Limb (tissue), 2 donors: ENCODE data around the gene CHMP1A.

Experiments
- DNase-seq, 2 donors: peaks; one replicate each; pipeline ENCODE4 v3.0.0-alpha.2; 2016; ENCODE audit errors: extremely low spot score in 2 of 2

Gene CHMP1A

DNA sequence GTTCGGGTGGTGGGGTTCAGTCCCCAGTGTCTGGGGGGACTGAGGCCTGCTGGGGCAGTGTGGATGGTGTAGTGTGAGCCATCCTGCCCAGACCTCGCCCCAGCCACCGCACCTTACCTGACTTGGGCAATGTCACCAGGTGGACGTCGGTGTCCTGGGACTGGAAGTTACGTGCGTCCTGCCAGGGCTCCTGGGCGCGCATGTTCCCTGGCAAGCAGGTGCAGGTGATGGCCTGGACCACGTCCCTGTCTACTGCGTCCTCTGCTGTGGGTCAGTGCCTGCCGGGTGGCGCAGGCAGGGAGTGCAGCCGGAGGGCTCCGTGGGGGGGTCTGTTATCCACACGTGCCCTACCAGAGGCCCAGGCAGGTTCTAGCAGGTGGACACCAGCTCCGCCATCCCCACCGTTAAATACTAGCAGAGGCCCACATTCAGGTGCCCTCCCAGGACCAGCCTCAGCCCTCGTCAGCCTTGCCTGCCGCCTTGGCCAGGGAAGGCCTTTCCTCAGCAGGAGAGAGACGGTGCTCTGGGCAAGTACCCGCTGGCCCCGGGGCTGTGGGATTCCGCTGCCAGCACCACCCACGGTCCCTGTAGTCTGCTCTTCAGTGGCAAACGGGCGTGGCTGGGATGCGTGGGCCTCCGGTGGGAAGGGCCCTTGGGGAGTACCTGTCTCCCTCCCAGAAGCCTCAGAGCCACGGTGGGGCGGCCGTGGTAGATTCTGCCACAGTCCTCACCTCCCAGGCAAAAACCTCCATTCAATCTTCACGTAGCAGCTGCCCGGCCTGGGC is 52.1 kb downstream of the CHMP1A start:
- DNase-seq, result no peak

GRCh38 chr16:89604764-89605163 is 52.7 kb downstream of the CHMP1A start:
- DNase-seq, result no peak

GRCh38 chr16:89602952-89603590 is 54.4 kb downstream of the CHMP1A start:
- DNase-seq, result no peak

- DNase-seq, result peak; percentile 24 to 72
Observed at GRCh38 chr16:89602273-89602951, 55.1 kb downstream of the CHMP1A start.

DNA sequence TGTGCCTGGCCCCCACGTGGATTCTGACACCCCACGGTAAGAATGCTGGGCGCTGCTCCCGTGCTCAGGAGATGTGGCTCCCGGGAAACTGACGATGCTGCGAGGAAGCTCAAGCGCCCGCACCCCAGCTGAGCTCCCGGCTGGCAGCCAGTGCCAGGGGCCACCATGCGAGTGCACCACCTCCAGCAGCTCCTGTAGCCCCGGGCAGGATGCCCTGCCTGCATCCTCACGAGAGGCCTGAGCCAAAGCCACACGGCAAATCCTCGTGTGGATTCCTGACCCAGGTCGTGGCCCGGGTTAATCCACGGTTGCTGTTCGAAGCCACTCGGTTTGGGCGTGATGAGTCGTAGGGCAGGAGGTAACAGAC is 55.6 kb downstream of the CHMP1A start:
- DNase-seq, result no peak

DNA sequence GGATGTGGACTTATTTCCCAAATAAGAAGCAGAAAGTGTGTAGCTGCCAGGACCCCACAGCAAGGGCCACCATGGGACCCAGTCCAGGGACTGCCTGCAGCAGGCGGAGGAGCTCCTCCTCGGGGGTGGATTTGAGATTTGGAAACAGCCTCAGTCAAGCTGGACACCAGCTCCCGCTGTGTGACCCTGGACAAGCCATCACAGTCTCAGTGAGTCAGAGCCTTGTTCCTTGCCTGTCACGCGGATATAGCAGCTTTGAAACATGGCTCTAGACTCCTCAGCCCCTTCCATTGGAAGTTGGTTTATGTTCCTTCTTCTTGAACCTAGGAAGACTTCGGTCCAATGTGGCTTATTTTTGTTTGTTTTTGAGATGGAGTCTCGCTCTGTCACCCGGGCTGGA is 56.6 kb downstream of the CHMP1A start:
- no peak for DNase-seq

DNA sequence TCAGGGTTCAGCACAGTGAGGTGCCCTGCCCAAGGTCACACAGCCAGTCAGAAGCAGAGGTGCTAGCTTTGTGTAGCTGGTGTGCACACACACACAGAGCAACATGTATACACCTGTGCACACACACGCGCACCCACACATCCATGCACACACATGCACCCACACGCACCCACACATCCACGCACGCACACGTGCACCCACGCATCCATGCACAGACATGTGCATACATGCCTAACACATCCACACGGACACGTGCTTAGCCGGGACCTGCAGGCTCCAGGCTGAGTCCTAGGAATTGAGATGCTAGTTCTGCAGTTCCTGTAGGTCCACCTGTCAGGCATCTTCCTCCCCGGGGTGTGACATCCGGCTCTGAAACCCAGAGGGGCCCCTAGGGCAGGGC is 57.1 kb downstream of the CHMP1A start:
- no peak for DNase-seq

GRCh38 chr16:89599902-89600301 is 57.6 kb downstream of the CHMP1A start:
- DNase-seq, result no peak

- DNase-seq, result no peak
Observed at GRCh38 chr16:89599451-89599858, 58.1 kb downstream of the CHMP1A start.

GRCh38 chr16:89598199-89598598 is 59.3 kb downstream of the CHMP1A start:
- no peak for DNase-seq

GRCh38 chr16:89596957-89597649 is 60.4 kb downstream of the CHMP1A start:
- no peak for DNase-seq

DNA sequence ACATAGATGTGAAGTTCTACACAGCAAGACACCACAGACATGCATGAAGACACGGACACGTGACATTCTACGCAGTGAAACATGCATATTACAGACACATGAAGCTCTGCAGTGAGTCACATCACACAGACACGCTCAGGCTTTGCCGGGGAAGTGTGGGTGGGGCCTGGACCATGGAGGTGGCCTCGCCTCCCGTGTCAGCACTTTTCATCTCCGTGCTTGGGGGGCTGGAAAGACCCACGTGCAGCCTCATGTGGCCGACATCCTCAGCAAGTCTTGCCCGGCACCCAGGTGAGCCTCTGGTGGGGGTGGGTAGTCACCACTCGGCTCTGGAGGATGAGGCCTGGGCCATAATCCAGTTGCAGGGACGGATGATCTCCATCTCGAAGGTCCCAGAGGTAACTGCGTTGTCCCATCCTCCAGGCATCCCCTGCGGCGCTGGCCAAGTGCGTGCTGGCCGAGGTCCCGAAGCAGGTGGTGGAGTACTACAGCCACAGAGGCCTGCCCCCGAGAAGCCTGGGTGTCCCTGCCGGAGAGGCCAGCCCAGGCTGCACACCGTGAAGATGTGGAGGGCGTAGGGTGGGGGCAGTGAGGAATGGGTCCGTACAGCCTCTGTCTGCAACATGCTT is 61.3 kb downstream of the CHMP1A start:
- DNase-seq, result no peak

- no peak for DNase-seq
Observed at GRCh38 chr16:89595330-89596060, 62.0 kb downstream of the CHMP1A start.
